A549 (cell line): ENCODE results near the gene PTPRN2.

Source experiments
- CBX8 ChIP-seq: fragments of 200-600 bp; sonication (generic); IDR thresholded peaks from 2 replicates; pipeline ENCODE4 v1.6.1; 2016
- EHMT2 ChIP-seq: fragments of 200-600 bp; sonication (generic); IDR thresholded peaks from 2 replicates; pipeline ENCODE4 v1.6.1; 2016; ENCODE audit warnings: antibody characterized with exemption, low read depth, mild to moderate bottlenecking, moderate library complexity
- TF ChIP-seq, protein P1 (sequence below): fragments of >200 bp; sonication (Bioruptor Twin); formaldehyde crosslinking; IDR thresholded peaks from 3 replicates; pipeline ENCODE4 v1.5.1; 2016
- TF ChIP-seq, protein P2 (sequence below): fragments of 150-350 bp; IDR thresholded peaks from 2 replicates; pipeline ENCODE4 v1.6.1; 2014; ENCODE audit warnings: low read depth, mild to moderate bottlenecking, low read length

DNA sequence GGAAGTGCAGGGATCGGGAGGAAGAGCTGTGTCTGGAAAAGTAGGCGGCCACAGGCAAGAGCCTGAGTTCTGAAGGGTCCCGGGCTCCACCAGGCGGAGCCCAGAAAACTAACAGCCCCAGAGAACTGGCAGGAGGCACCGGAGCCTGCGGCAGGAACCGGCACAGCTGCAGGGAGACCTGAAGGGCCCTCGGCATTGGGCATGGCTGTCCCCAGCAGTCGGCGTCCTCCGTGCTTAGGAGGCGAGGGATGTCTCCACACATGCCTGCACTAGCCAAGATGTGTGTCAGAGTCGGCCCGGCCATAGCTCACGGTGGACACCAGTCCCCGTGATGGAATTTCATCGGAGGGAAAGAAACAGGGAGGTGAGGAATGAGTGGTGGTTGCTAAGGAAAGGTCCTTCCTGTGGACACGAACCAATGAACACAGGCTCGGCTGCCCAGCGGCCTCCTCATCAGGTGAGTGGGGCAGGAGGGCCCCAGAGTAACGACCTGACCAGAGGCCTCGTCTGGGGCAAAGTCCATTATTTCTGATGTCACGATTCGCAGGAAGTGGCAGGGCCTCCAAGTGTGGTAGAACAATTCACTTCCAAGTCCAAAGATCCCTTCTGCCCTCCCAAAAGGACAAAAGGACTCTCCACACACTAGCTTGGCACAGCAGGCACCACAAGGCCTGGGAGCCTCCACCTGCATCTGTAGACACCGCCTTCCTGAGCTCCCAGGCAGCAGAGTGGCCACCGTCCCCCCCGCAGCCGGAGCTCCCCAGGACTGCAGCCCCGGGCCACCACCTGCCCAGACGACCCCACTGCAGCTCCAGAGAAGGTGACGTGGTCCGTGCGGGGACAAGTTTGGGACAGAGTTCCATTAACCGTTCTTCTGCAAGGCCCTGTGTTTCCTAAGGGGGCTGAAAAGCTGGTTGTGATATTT is 444.2 kb downstream of the PTPRN2 start:
- TF ChIP-seq, protein P1, sequence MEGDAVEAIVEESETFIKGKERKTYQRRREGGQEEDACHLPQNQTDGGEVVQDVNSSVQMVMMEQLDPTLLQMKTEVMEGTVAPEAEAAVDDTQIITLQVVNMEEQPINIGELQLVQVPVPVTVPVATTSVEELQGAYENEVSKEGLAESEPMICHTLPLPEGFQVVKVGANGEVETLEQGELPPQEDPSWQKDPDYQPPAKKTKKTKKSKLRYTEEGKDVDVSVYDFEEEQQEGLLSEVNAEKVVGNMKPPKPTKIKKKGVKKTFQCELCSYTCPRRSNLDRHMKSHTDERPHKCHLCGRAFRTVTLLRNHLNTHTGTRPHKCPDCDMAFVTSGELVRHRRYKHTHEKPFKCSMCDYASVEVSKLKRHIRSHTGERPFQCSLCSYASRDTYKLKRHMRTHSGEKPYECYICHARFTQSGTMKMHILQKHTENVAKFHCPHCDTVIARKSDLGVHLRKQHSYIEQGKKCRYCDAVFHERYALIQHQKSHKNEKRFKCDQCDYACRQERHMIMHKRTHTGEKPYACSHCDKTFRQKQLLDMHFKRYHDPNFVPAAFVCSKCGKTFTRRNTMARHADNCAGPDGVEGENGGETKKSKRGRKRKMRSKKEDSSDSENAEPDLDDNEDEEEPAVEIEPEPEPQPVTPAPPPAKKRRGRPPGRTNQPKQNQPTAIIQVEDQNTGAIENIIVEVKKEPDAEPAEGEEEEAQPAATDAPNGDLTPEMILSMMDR = no peak
- TF ChIP-seq CBX8 (no peak), EHMT2 (no peak)
- TF ChIP-seq, protein P2, sequence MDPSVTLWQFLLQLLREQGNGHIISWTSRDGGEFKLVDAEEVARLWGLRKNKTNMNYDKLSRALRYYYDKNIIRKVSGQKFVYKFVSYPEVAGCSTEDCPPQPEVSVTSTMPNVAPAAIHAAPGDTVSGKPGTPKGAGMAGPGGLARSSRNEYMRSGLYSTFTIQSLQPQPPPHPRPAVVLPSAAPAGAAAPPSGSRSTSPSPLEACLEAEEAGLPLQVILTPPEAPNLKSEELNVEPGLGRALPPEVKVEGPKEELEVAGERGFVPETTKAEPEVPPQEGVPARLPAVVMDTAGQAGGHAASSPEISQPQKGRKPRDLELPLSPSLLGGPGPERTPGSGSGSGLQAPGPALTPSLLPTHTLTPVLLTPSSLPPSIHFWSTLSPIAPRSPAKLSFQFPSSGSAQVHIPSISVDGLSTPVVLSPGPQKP = no peak
